Common myeloid progenitor, CD34-positive (primary cell): Measurements from ENCODE around the gene OR14C36.

Experiments used
- CTCF ChIA-PET: fragments of 350-600 bp; sonication (Branson Sonifier 250); formaldehyde crosslinking; loops from one replicate; lab custom pipeline; 2021; ENCODE audit warnings: antibody characterized with exemption; lab: Charles Lee
- POLR2A ChIA-PET: fragments of 350-600 bp; sonication (Branson Sonifier 250); formaldehyde crosslinking; loops from one replicate; lab custom pipeline; 2021; ENCODE audit warnings: antibody characterized with exemption; lab: Charles Lee
- DNase-seq, 3 donors: peaks; one replicate each; pipeline versions ENCODE4 v3.0.0 to v3.0.0-alpha.2; 2013
- H3K27ac ChIP-seq, 2 experiments: 1 replicate in 1 of 2; 2 replicates in 1 of 2; pipeline ENCODE4 v1.7.0; 2013; ENCODE audit warnings: inconsistent platforms in 2 of 2, low read length in 2 of 2, mild to moderate bottlenecking in 2 of 2, low read depth in 1 of 2, moderate library complexity in 1 of 2; ENCODE audit not compliant: severe bottlenecking in 2 of 2, insufficient read depth in 1 of 2, poor library complexity in 1 of 2
- H3K27me3 ChIP-seq, 5 experiments: replicated peaks in 2 of 5; 1 replicate in 3 of 5; 2 replicates in 2 of 5; pipeline versions ENCODE4 v1.6.1 to v1.7.0; 2013; ENCODE audit warnings: low read length in 4 of 5, mild to moderate bottlenecking in 2 of 5, moderate library complexity in 2 of 5, inconsistent platforms in 1 of 5; ENCODE audit not compliant: insufficient read depth in 5 of 5, control insufficient read depth in 4 of 5
- H3K36me3 ChIP-seq, 4 experiments: 1 replicate in 2 of 4; 2 replicates in 2 of 4; pipeline versions ENCODE4 v1.6.1 to v1.7.0; 2013; ENCODE audit warnings: low read length in 3 of 4, control low read depth in 1 of 4, mild to moderate bottlenecking in 1 of 4; ENCODE audit not compliant: control insufficient read depth in 4 of 4, insufficient read depth in 4 of 4
- H3K4me1 ChIP-seq, 4 experiments: 1 replicate in 3 of 4; 2 replicates in 1 of 4; pipeline versions ENCODE4 v1.6.1 to v1.7.1; 2013; ENCODE audit warnings: low read length in 3 of 4, mild to moderate bottlenecking in 3 of 4, control low read depth in 1 of 4, inconsistent platforms in 1 of 4, moderate library complexity in 1 of 4; ENCODE audit not compliant: control insufficient read depth in 4 of 4, insufficient read depth in 4 of 4; ENCODE audit errors: control extremely low read depth in 1 of 4
- H3K4me3 ChIP-seq, 7 experiments: 1 replicate in 4 of 7; 2 replicates in 3 of 7; pipeline versions ENCODE4 v1.5.1 to v1.7.0; 2013; ENCODE audit warnings: mild to moderate bottlenecking in 7 of 7, low read length in 6 of 7, moderate library complexity in 6 of 7, inconsistent platforms in 2 of 7, low read depth in 2 of 7, control low read depth in 1 of 7; ENCODE audit not compliant: insufficient read depth in 4 of 7, control insufficient read depth in 1 of 7; ENCODE audit errors: extremely low read depth in 1 of 7
- H3K9me3 ChIP-seq, 5 experiments: 1 replicate in 4 of 5; 2 replicates in 1 of 5; pipeline versions ENCODE4 v1.6.1 to v1.7.1; 2013; ENCODE audit warnings: low read length in 4 of 5, mild to moderate bottlenecking in 2 of 5, inconsistent platforms in 1 of 5, low read depth in 1 of 5, moderate library complexity in 1 of 5; ENCODE audit not compliant: control insufficient read depth in 4 of 5, insufficient read depth in 2 of 5; ENCODE audit errors: control extremely low read depth in 1 of 5
- WGBS: methylation state at CpG from one replicate; pipeline ENCODE4 v1.1.5; 2013; ENCODE audit not compliant: insufficient coverage; 5-methylcytosine and 5-hydroxymethylcytosine counted together

Gene OR14C36

DNA sequence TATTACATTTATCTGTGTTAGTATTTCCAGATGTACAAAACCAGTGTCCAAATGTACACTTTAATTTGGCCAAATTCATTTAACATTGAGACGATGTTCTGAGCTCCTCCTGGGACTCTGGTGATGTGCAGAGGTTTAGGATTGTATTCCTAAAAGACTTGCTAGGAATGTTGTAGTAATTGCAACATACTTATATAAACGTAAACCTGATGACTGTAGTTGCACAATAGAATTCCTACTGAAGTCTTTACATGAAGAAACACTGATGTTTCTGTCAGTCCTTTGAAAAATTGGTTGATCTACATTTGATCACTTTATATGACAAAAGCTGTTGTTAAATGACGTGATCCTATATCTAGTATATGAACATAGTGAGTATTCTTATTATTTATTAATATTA is 5.1 kb upstream of the OR14C36 start:
- Histone ChIP-seq H3K4me1 (no peaks in the 10 kb centered on the region), H3K27ac (no peak overlapping the region), H3K4me3 (no peak overlapping the region), H3K27me3 (no peaks in the 10 kb centered on the region), H3K36me3 (no peaks in the 10 kb centered on the region), H3K9me3 (no peaks in the 10 kb centered on the region)
- ChIA-PET CTCF (no interaction called here), POLR2A (no interaction called here)
- 100% methylated on average over 1 of the region's 3 CpGs for WGBS
- no peak for DNase-seq

- Histone ChIP-seq H3K4me3 (no peak overlapping the region), H3K4me1 (peaks cover 0 to 11% (median 5%) of the 10 kb centered on the region in 4 experiments), H3K9me3 (no peaks in the 10 kb centered on the region), H3K36me3 (no peaks in the 10 kb centered on the region), H3K27me3 (no peaks in the 10 kb centered on the region), H3K27ac (no peak overlapping the region)
- no peak for DNase-seq
- CTCF ChIA-PET: no interaction called here
- POLR2A ChIA-PET: no interaction called here
- 86% methylated on average over 1 of the region's 3 CpGs for WGBS
Observed at GRCh38 chr1:248359415-248359814, 10.8 kb downstream of the OR14C36 start.

- H3K36me3 ChIP-seq: no peaks in the 10 kb centered on the region
- peaks cover 0 to 2% (median 0%) of the 10 kb centered on the region in 5 experiments for H3K9me3 ChIP-seq
- 67% methylated on average over 3 of the region's 3 CpGs for WGBS
- peaks cover 0 to 11% (median 5%) of the 10 kb centered on the region in 4 experiments for H3K4me1 ChIP-seq
- no peak within 1 kb of the TSS for H3K27ac ChIP-seq
- peak in 1 of 3 donors; percentile 71 for DNase-seq
- H3K27me3 ChIP-seq: no peaks in the 10 kb centered on the region
- no peak within 1 kb of the TSS for H3K4me3 ChIP-seq
- CTCF ChIA-PET: no interaction called here
- POLR2A ChIA-PET: no interaction called here
Observed at GRCh38 chr1:248361121-248361715, 12.6 kb downstream of the OR14C36 start, which contains the start of gene OR2T4. OR2T4 (plus strand) TSS chr1:248361665; CDS start chr1:248361665, 0 bp downstream.

- ChIA-PET CTCF (interaction anchor here (1.5 kb wide), 1 partner anchor 10 kb away, joined by 3 read pairs; no protein-coding TSS in a partner anchor), POLR2A (no interaction called here)
- H3K9me3 ChIP-seq: peaks cover 0 to 2% (median 0%) of the 10 kb centered on the region in 5 experiments
- H3K27ac ChIP-seq: no peak overlapping the region
- H3K36me3 ChIP-seq: no peaks in the 10 kb centered on the region
- peaks cover 0 to 3% (median under 1%) of the 10 kb centered on the region in 4 experiments for H3K4me1 ChIP-seq
- no peak for DNase-seq
- no peaks in the 10 kb centered on the region for H3K27me3 ChIP-seq
- H3K4me3 ChIP-seq: no peak overlapping the region
Observed at GRCh38 chr1:248366609-248367008, 18.0 kb downstream of the OR14C36 start.

DNA sequence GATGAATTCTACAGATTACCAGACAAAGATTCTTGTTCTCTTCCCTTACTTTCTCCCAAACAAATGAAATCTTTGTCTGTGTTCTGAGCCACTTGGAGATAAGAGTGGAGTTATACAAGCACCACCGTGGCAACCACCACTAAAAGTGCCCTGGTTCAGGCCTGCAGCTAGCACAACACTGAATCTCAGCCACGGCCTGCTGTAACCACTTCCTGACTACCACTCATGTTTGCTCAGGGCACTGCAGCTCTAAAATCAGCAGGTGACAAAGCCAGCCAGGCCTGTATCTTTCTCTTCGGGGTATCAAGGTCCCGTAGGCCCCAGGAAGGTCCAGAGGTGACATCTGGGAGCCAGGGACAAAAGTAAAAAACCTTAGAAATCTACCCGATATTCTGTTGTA is 23.8 kb downstream of the OR14C36 start:
- Histone ChIP-seq H3K4me3 (no peak overlapping the region), H3K9me3 (no peaks in the 10 kb centered on the region), H3K36me3 (no peaks in the 10 kb centered on the region), H3K27ac (no peak overlapping the region), H3K4me1 (peaks cover 0 to 6% (median 2%) of the 10 kb centered on the region in 4 experiments), H3K27me3 (no peaks in the 10 kb centered on the region)
- ChIA-PET POLR2A (no interaction called here), CTCF (no interaction called here)
- WGBS: 27% methylated on average over 5 of the region's 5 CpGs
- DNase-seq: peak in 2 of 3 donors; percentile 53 to 78

DNA sequence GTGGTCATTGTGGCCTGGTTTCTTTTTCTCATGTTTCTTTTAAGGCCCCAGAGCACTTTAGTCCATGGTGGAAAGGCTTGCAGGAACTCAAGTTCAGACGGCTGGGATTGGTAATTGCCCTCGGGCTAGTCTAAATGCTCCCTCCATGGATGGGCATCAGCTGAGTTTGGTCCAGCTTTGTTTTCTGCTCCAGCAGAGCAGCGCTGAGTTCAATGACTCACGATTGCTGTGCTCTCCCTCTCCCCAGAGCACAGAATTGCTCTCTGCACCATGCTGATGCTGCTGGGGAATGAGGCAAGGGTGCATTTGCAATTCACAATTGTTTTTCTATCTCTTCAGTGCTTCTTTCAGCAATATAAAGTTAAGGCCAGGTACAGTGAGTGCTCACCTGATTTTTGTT is 25.2 kb downstream of the OR14C36 start:
- H3K9me3 ChIP-seq: no peaks in the 10 kb centered on the region
- POLR2A ChIA-PET: no interaction called here
- DNase-seq: no peak
- H3K27me3 ChIP-seq: no peaks in the 10 kb centered on the region
- no peaks in the 10 kb centered on the region for H3K36me3 ChIP-seq
- H3K27ac ChIP-seq: no peak overlapping the region
- CTCF ChIA-PET: no interaction called here
- 97% methylated on average over 4 of the region's 4 CpGs for WGBS
- H3K4me1 ChIP-seq: peaks cover 0 to 6% (median 2%) of the 10 kb centered on the region in 4 experiments
- H3K4me3 ChIP-seq: no peak overlapping the region

DNA sequence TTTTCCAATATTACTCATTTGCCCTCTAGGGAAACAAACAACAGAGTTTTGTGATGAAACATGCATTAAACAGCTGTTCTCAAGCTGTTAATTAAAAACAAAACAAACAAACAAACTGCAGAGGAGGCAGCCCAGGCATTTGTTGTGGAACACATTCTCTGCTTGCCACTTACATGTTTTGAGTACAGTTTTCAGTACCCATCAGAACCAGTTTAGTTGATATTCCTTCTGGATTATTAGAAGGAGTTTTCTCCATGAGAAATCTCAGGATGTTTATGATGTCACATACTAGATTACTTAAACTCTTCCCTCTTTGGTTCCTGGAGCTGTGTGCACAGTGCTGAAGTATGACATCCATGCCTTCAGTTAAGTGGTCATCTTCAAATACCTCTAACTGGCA is 26.9 kb downstream of the OR14C36 start, which contains the start of gene OR2T6:
TSS of gene OR2T6 (plus strand) at position 301 of the 400 bp plus-strand sequence. CDS start 11,863 bp downstream, outside the sequence.
- no peaks in the 10 kb centered on the region for H3K36me3 ChIP-seq
- H3K27me3 ChIP-seq: no peaks in the 10 kb centered on the region
- H3K4me1 ChIP-seq: peaks cover 0 to 6% (median 2%) of the 10 kb centered on the region in 4 experiments
- H3K27ac ChIP-seq: no peak within 1 kb of the TSS
- ChIA-PET CTCF (no interaction called here), POLR2A (no interaction called here)
- H3K4me3 ChIP-seq: no peak within 1 kb of the TSS
- no peaks in the 10 kb centered on the region for H3K9me3 ChIP-seq
- no peak for DNase-seq
